Suprapubic skin (tissue), 3 donors: ENCODE results near the gene DUOXA1.

Experiments used
- EP300 ChIP-seq: sonication (generic); formaldehyde crosslinking; IDR thresholded peaks from one replicate; pipeline ENCODE4 v1.6.1; 2017; ENCODE audit warnings: antibody characterized with exemption
- TF ChIP-seq, protein P1 (sequence below), 2 donors: fragments of 200-600 bp in 1 of 2; fragments of 450-650 bp in 1 of 2; sonication (generic) in 1 of 2; IDR thresholded peaks; one replicate each; pipeline ENCODE4 v1.5.1; 2016 to 2019; ENCODE audit warnings: antibody characterized with exemption in 2 of 2, mild to moderate bottlenecking in 1 of 2, moderate library complexity in 1 of 2

DNA sequence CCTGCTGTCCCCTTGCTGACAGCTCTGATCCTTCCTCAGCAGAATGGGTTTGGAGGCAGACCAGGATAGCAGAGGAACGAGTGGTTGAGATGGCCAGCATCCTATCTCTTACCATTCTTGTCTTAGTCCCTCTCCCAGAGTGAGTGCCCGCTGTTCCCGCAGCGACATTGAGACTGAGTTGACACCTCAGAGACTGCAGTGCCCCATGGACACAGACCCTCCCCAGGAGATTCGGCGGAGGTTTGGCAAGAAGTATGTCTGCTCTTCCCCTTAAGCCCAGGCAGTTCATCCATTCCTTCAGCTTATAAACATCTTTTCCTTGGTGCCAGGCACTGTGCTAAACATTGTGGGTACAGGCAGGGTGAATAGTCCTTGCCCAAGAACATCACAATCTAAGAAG lies 21.3 kb upstream of the DUOXA1 start:
- TF ChIP-seq, protein P1, sequence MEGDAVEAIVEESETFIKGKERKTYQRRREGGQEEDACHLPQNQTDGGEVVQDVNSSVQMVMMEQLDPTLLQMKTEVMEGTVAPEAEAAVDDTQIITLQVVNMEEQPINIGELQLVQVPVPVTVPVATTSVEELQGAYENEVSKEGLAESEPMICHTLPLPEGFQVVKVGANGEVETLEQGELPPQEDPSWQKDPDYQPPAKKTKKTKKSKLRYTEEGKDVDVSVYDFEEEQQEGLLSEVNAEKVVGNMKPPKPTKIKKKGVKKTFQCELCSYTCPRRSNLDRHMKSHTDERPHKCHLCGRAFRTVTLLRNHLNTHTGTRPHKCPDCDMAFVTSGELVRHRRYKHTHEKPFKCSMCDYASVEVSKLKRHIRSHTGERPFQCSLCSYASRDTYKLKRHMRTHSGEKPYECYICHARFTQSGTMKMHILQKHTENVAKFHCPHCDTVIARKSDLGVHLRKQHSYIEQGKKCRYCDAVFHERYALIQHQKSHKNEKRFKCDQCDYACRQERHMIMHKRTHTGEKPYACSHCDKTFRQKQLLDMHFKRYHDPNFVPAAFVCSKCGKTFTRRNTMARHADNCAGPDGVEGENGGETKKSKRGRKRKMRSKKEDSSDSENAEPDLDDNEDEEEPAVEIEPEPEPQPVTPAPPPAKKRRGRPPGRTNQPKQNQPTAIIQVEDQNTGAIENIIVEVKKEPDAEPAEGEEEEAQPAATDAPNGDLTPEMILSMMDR (IDR thresholded peaks at IDR 0.05): no peak
- TF ChIP-seq EP300: no peak
